ENCODE results near the gene ZNF236. TPM values are rescaled to one million over a fixed set of nuclear protein-coding genes. Genes with fewer than 3 reads are reported as not detected.

ZNF236 gene
- total and polyA plus RNA-seq, 10 of the 15 experiments (the other 5 are each of a cell fraction or from before 2014, with no cell fraction given), result 1.0 to 14.4 (median 5.9) TPM

DNA sequence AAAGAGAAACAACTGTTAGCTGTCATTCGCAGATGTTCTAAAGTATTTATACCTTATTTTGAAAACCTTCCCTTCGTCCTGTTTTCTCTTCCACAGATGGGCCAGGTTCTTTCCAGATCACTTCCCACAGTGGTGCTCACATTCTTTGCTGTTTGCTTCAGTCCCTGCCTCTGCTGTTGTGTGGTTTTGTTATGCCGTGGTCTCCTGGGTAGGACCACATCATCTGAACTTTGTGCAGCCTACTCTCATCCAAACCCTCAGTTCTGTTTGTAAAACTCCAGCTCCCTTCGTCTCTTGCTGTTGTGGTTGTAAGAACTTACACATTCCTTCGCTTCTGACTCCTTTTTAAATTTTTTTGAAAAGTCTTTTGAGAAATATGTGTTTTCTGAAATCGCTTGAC lies 38.1 kb downstream of the ZNF236 start:
- no peak for TF ChIP-seq TCF7 (IDR thresholded peaks at IDR 0.05; ENCODE audit: borderline replicate concordance)
- TF ChIP-seq RUNX3 (IDR thresholded peaks at IDR 0.05; ENCODE audit: low read length), result no peak
- no peak for TF ChIP-seq ZBTB4 (CRISPR knock-in tag; IDR thresholded peaks at IDR 0.05)
- no peak for TF ChIP-seq SIX5 (IDR thresholded peaks at IDR 0.05; ENCODE audit: low read depth, low read length, severe bottlenecking)
- TF ChIP-seq, protein P1, sequence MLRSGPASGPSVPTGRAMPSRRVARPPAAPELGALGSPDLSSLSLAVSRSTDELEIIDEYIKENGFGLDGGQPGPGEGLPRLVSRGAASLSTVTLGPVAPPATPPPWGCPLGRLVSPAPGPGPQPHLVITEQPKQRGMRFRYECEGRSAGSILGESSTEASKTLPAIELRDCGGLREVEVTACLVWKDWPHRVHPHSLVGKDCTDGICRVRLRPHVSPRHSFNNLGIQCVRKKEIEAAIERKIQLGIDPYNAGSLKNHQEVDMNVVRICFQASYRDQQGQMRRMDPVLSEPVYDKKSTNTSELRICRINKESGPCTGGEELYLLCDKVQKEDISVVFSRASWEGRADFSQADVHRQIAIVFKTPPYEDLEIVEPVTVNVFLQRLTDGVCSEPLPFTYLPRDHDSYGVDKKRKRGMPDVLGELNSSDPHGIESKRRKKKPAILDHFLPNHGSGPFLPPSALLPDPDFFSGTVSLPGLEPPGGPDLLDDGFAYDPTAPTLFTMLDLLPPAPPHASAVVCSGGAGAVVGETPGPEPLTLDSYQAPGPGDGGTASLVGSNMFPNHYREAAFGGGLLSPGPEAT (IDR thresholded peaks at IDR 0.05; ENCODE audit: low read depth), result no peak
- TF ChIP-seq, protein P2, sequence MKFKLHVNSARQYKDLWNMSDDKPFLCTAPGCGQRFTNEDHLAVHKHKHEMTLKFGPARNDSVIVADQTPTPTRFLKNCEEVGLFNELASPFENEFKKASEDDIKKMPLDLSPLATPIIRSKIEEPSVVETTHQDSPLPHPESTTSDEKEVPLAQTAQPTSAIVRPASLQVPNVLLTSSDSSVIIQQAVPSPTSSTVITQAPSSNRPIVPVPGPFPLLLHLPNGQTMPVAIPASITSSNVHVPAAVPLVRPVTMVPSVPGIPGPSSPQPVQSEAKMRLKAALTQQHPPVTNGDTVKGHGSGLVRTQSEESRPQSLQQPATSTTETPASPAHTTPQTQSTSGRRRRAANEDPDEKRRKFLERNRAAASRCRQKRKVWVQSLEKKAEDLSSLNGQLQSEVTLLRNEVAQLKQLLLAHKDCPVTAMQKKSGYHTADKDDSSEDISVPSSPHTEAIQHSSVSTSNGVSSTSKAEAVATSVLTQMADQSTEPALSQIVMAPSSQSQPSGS (IDR thresholded peaks at IDR 0.05; ENCODE audit: low read length), result no peak
- no peak for TF ChIP-seq ASH2L (IDR thresholded peaks at IDR 0.05; ENCODE audit: borderline replicate concordance, low read depth)
- TF ChIP-seq ETV6 (conservative IDR thresholded peaks at IDR 0.05 in 1 of 2, IDR thresholded peaks at IDR 0.05 in 1 of 2; ENCODE audit: borderline replicate concordance in 1 of 2, low read depth in 1 of 2), result no peak
- CTCF ChIA-PET, result interaction anchor here (2.9 kb wide), 1 partner anchor 57 kb away, joined by 21 read pairs; no protein-coding TSS in a partner anchor
- no TSS peak for BruUV-seq (replicated peaks)
- intact Hi-C loops (cut with micrococcal nuclease; ENCODE audit: unreplicated experiment) (no loop called here), in situ Hi-C loops (cut with MboI) (no loop called here)
- Histone ChIP-seq H3K4me3 (no peak overlapping the region), H3K27ac (ENCODE audit: control insufficient read depth, insufficient read depth) (no peak overlapping the region), H3K9me3 (replicated peaks; ENCODE audit: control insufficient read depth, insufficient read depth, low read length) (no peaks in the 10 kb centered on the region), H4K20me1 (ENCODE audit: control insufficient read depth, insufficient read depth) (no peaks in the 10 kb centered on the region), H3K9ac (ENCODE audit: control insufficient read depth, insufficient read depth, low read length) (no peak overlapping the region), H3K79me2 (ENCODE audit: control insufficient read depth, insufficient read depth, low read length) (no peaks in the 10 kb centered on the region), H3K4me1 (ENCODE audit: control insufficient read depth, insufficient read depth, low read length) (peaks cover 5% of the 10 kb centered on the region), H3K27me3 (replicated peaks in 1 of 2; ENCODE audit: control insufficient read depth in 2 of 2, insufficient read depth in 2 of 2, low read length in 1 of 2) (no peaks in the 10 kb centered on the region), H3K4me2 (ENCODE audit: control insufficient read depth, insufficient read depth) (no peak overlapping the region), H3K36me3 (ENCODE audit: control insufficient read depth in 2 of 2, insufficient read depth in 2 of 2, low read length in 1 of 2) (peaks cover 0 to 12% of the 10 kb centered on the region in 2 experiments; a peak in 2 of 4 replicates), H2AFZ (ENCODE audit: control insufficient read depth, low read depth, low read length) (no peak overlapping the region)
- POLR2A ChIA-PET, result interaction anchor here (1.2 to 1.3 kb wide), 2 partner anchors 10 to 103 kb away, joined by 4 read pairs; no protein-coding TSS in a partner anchor
- RAD21 ChIA-PET (ENCODE audit: unreplicated experiment), result no interaction called here
- no peak for FAIRE-seq
- ATAC-seq, result no peak
- SMC1A ChIA-PET (ENCODE audit: uncharacterized antibody, unreplicated experiment), result interaction anchor here (0.7 to 1.3 kb wide), 3 partner anchors 10 to 123 kb away, joined by 3 to 4 read pairs (median 3); no protein-coding TSS in a partner anchor
- no peak for DNase-seq (ENCODE audit: low read depth, low spot score)
- 90% methylated on average over 6 of the region's 6 CpGs for WGBS (ENCODE audit: insufficient coverage, insufficient replicate concordance, low lambda C conversion rate, missing lambda C conversion rate)
